ENCODE results near the gene DCHS2.

The DCHS2 gene

DNA sequence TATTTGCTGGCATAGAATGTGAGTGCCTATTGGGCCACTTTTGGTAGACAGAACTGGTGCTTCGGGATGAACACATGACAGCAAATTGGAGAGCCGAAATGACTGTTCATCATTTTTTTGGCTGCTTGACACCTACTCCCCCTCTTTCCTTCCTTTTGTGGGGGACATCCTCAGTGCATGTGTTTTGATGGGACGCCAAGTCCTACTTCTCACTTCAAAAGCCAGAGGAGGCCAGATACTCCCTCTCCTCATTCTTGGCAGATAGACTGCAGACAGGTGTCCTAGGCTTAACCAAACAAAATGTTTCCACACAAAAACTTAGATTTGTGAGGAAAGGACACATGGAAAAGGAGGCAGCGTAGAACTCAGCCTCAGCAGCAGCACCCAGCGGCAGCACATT is 62.4 kb downstream of the DCHS2 start:
- no peak for TF ChIP-seq JUND (IDR thresholded peaks at IDR 0.05; ENCODE audit: low read depth)
- in situ Hi-C loops (cut with HindIII; ENCODE audit: low pct_unique_long_range_greater_than_20kb, low sequenced_read_pairs), result no loop called here
- DNase-seq (ENCODE audit: low read depth in 1 of 2, low spot score in 1 of 2), result no peak

DNA sequence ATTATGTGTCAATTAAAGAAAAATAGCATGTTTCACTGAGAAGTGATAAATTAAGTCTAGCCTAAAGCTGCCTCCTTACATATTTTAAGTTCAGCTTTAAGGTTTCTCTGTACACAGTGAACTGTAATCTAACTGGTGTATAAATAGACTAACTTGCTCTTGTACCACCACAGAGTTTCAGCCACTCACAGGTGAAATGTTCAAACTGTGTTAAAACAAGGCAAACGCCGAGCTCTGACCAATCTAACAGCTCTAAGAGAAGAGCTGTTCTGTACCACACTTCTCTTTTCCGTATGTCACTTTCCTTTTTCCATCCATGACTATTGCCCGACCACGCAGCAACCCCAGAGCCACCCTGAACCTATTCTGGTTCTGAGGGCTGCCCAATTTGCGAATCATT is 64.5 kb downstream of the DCHS2 start:
- in situ Hi-C loops (cut with HindIII; ENCODE audit: low pct_unique_long_range_greater_than_20kb, low sequenced_read_pairs), result no loop called here

GRCh38 chr4:154425514-154425913 is 66.1 kb downstream of the DCHS2 start:
- TF ChIP-seq JUND (IDR thresholded peaks at IDR 0.05; ENCODE audit: low read depth), result no peak
- DNase-seq (ENCODE audit: low read depth in 1 of 2, low spot score in 1 of 2), result no peak
- in situ Hi-C loops (cut with HindIII; ENCODE audit: low pct_unique_long_range_greater_than_20kb, low sequenced_read_pairs), result no loop called here

More for the DNA sequence above, 64.5 kb downstream of the DCHS2 start:
- DNase-seq (ENCODE audit: low read depth in 1 of 2, low spot score in 1 of 2), result no peak
- no peak for TF ChIP-seq JUND (IDR thresholded peaks at IDR 0.05; ENCODE audit: low read depth)

DNA sequence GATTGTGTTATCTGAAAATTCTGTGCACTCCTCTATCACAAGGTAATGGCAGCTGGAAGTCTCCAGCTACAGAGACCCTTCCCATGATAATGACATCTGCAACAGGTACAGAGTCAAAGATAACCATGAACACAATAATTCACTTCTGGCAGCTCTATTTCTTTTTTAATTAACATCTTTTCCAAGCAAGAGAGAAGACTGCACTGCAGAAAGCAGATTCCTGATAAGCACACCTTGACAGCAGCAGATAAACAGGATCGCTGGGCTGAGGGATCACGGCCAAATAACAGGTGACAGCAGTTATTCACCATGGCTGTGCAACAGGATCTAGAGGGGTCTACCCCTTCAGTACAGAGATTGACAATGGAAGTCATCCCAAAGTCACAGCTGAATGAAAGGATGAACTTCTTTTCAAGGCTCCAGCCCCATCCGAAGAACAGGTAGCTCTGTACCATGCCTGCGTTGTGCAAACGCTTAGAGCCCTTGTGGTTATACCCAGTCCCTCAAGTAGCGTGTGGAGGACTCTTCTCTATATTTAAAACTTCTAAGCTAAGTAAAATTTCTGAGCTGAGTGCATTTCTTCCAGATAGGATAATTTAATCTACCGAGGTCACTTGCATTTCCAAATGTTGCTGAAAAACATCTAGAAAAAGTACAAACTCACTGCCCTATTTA is 66.7 kb downstream of the DCHS2 start:
- no peak for TF ChIP-seq JUND (IDR thresholded peaks at IDR 0.05; ENCODE audit: low read depth)
- in situ Hi-C loops (cut with HindIII; ENCODE audit: low pct_unique_long_range_greater_than_20kb, low sequenced_read_pairs), result no loop called here

DNA sequence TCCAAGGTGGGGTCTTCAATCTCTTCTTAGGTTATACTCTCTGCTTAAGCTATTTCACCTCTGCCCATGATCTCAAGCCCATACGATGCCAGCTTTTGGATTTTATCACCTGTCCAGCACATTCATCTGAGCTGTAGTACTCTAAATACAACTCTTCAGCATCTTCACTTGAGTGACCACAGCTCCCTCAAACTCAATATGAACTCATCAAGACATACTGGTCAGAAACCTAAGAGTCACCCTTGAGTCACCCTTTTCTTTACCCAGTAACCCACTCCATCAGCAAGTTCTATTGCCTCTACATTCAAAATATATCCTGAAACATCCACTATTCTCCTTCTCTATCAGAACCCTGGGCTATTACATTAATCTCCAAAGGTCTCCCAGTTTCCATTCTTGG is 69.4 kb downstream of the DCHS2 start:
- in situ Hi-C loops (cut with HindIII; ENCODE audit: low pct_unique_long_range_greater_than_20kb, low sequenced_read_pairs), result no loop called here
- no peak for TF ChIP-seq JUND (IDR thresholded peaks at IDR 0.05; ENCODE audit: low read depth)

More for the DNA sequence above, 66.7 kb downstream of the DCHS2 start:
- no peak for DNase-seq (ENCODE audit: low read depth in 1 of 2, low spot score in 1 of 2)

GRCh38 chr4:154421618-154422017 is 70.0 kb downstream of the DCHS2 start:
- in situ Hi-C loops (cut with HindIII; ENCODE audit: low pct_unique_long_range_greater_than_20kb, low sequenced_read_pairs), result no loop called here
- TF ChIP-seq JUND (IDR thresholded peaks at IDR 0.05; ENCODE audit: low read depth), result no peak
- DNase-seq (ENCODE audit: low read depth in 1 of 2, low spot score in 1 of 2), result no peak

More for the DNA sequence above, 69.4 kb downstream of the DCHS2 start:
- DNase-seq (ENCODE audit: low read depth in 1 of 2, low spot score in 1 of 2), result no peak

DNA sequence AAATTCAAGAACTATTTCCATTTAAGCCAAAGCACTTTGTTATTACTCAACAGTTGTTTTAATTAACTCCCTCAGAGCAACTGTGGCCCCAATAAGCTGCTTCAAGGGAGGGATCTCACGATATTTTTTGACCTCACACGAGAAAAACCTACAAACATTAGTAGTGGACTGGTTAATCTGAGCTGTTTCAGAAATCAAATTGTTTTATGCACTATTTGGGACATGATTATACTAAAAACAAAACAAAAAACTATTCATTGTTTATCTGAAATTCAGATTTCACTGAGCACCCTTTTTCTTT is 74.3 kb downstream of the DCHS2 start:
- TF ChIP-seq JUND (IDR thresholded peaks at IDR 0.05; ENCODE audit: low read depth), result no peak
- DNase-seq (ENCODE audit: low read depth in 1 of 2, low spot score in 1 of 2), result no peak
- in situ Hi-C loops (cut with HindIII; ENCODE audit: low pct_unique_long_range_greater_than_20kb, low sequenced_read_pairs), result no loop called here

DNA sequence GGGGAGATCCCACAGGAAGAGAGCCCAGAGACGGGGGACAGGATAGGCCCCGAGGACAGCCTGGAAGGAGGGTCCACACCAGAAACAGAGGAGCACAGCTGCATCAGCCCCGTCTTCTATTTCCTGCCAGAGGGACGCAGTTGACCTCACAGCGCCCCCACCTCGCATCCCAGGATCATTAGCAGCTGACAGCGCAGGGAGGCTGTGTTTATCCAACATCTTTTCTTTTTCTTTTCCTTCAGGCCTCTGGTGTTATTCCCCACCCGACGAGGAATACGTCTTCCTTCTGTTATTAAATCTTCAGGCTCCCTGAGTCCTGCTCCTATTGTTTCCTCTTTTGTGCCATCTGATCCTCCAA is 75.4 kb downstream of the DCHS2 start:
- in situ Hi-C loops (cut with HindIII; ENCODE audit: low pct_unique_long_range_greater_than_20kb, low sequenced_read_pairs), result no loop called here
- no peak for DNase-seq (ENCODE audit: low read depth in 1 of 2, low spot score in 1 of 2)
- no peak for TF ChIP-seq JUND (IDR thresholded peaks at IDR 0.05; ENCODE audit: low read depth)

DNA sequence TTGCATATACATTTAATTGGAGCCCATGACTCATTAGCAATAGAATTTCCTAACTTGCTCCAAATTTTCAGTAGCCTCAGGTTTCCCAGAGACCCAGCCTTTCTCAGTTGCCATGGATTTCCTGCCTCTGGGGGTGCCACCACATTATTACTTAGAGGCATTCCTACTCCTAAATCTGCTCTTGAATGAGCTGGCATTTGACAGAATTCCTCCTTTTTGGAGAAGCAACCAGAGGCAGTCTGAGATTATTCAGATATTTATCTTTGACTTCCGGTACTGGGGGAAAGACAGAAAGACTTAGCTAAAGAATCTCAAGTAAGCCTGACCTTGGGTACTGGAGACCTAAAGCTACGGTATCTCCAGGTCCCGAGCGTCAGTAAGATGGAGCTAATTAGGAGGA is 76.3 kb downstream of the DCHS2 start:
- in situ Hi-C loops (cut with HindIII; ENCODE audit: low pct_unique_long_range_greater_than_20kb, low sequenced_read_pairs), result no loop called here
- no peak for TF ChIP-seq JUND (IDR thresholded peaks at IDR 0.05; ENCODE audit: low read depth)

GRCh38 chr4:154414796-154415195 is 76.8 kb downstream of the DCHS2 start:
- no peak for TF ChIP-seq JUND (IDR thresholded peaks at IDR 0.05; ENCODE audit: low read depth)
- in situ Hi-C loops (cut with HindIII; ENCODE audit: low pct_unique_long_range_greater_than_20kb, low sequenced_read_pairs), result no loop called here
- DNase-seq (ENCODE audit: low read depth in 1 of 2, low spot score in 1 of 2), result no peak

More for the DNA sequence above, 76.3 kb downstream of the DCHS2 start:
- no peak for DNase-seq (ENCODE audit: low read depth in 1 of 2, low spot score in 1 of 2)

DNA sequence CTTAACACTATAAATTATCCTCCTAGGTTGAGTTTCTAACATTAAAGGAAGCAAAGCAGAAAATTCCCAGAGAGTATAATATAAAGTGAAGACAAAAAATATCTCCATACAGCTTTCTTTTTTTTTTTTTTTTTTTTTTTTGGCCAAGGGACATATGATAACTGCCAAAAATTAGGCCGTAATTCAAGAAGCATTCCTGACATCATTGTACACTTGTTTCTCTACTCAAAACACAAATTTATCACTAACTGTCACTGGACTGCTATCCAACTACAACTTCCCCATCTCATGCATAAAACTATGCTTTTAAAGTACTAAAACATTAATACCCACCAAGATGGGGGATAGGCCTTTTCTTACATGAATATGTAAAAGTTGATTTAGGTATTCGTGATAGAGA is 77.2 kb downstream of the DCHS2 start:
- no peak for DNase-seq (ENCODE audit: low read depth in 1 of 2, low spot score in 1 of 2)
- no peak for TF ChIP-seq JUND (IDR thresholded peaks at IDR 0.05; ENCODE audit: low read depth)
- in situ Hi-C loops (cut with HindIII; ENCODE audit: low pct_unique_long_range_greater_than_20kb, low sequenced_read_pairs), result no loop called here

DNA sequence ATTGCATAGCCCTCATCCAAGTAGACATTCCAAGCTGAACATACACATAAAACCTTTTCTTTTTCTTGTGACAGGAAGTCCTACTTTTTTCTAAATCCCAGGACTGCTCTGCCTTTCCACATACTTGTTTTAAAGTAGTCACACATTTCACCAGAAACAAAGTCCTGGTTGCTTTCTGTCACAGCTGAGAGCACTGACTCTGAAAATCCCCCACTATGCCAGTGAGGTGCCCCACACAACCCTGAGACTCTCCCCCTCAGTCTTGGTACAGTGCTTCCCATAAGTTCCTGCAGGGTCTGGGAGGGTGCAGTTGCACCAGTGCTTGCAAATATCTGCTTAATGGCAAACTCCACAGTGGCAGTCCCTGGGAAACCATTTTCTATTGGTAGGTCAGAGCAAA is 84.2 kb downstream of the DCHS2 start:
- TF ChIP-seq JUND (IDR thresholded peaks at IDR 0.05; ENCODE audit: low read depth), result no peak
- DNase-seq (ENCODE audit: low read depth in 1 of 2, low spot score in 1 of 2), result no peak
- in situ Hi-C loops (cut with HindIII; ENCODE audit: low pct_unique_long_range_greater_than_20kb, low sequenced_read_pairs), result no loop called here

DNA sequence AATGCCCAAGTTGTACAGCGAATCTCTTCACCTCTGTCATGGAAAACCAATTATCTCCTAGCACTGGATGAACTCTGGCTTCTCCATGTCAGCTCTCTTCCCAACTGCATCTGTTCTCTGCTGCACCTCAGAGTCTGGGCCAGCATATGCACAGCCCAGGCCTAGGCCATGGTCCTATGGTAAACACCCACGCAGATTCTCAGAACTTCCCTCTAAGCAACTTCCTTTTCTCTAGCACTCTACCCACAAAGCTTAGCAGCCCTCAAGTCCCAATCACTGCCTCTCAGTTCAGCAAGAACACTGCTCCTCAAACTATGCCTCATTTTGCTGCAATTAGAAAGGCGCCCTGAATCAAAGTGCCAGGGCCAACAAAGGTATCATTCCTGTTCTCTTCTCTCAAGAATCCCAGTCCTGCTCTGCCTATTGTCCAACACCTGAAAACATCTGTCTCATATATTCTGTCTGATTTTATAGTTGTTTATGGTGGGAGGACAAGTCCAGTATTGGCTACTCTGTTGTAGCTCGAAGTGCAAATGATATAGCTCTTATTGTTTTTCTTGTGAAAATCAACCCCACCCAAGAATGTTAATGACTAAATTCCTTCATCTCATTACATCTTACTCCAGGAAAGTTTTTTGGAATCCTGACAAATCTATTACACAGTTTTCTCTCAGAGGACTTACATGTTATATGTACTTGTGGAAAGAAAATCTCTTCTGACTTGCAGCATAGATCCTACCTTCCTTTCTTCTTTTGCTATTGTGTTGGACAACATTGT is 85.4 kb downstream of the DCHS2 start:
- TF ChIP-seq JUND (IDR thresholded peaks at IDR 0.05; ENCODE audit: low read depth), result no peak
- in situ Hi-C loops (cut with HindIII; ENCODE audit: low pct_unique_long_range_greater_than_20kb, low sequenced_read_pairs), result no loop called here
- DNase-seq (ENCODE audit: low read depth in 1 of 2, low spot score in 1 of 2), result no peak

All from T47D (cell line).